NB4 (cell line): ENCODE data around the gene UTF1.

ENCODE experiments used
- MYC ChIP-seq: IDR thresholded peaks from 2 replicates; pipeline ENCODE4 v1.6.1; 2011; ENCODE audit warnings: low read depth, low read length
- POLR2A ChIP-seq: IDR thresholded peaks from 2 replicates; pipeline ENCODE4 v1.6.1; 2011; ENCODE audit warnings: mild to moderate bottlenecking; ENCODE audit not compliant: insufficient read length; ENCODE audit errors: extremely low read depth
- TF ChIP-seq, protein P1 (sequence below): IDR thresholded peaks from one replicate; pipeline ENCODE4 v1.5.1; 2012; ENCODE audit warnings: low read depth, low read length
- TF ChIP-seq, protein P2 (sequence below): IDR thresholded peaks from 2 replicates; pipeline ENCODE4 v1.6.1; 2011; ENCODE audit warnings: low read depth, low read length

DNA sequence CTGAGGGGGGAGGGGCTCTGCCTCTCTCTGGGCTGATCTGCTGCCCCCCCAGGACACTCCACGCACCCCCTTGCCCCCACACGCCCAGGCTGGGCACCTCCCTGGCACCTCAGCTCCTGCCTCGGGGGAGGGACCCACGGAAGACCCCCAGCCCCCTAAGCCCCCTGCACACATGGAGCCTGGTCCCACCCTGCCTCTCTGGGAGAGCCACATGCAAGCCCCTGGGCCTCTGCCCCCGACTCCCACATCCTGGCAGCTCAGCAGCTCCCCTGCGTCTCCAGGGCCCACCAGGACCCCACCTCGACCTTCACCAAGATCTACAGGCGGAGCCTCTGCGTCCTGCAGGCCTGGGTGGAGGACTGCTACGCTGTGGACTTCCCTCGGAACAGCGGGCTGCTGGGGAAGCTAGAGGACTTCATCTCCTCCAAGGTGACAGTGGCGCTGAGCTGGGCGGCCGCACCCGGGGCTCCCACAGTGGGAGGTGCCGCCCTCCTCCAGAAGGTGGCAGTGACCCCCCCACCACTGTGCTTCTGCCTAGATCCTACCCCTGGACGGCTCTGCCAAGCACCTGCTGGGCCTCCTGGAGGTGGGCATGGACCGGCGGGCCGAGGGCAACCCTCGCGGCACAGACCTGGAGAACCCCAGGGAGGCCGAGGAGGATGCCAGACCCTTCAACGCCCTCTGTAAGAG, 18.7 kb upstream of the UTF1 start:
- TF ChIP-seq POLR2A (no peak), MYC (no peak)
- TF ChIP-seq, protein P1, sequence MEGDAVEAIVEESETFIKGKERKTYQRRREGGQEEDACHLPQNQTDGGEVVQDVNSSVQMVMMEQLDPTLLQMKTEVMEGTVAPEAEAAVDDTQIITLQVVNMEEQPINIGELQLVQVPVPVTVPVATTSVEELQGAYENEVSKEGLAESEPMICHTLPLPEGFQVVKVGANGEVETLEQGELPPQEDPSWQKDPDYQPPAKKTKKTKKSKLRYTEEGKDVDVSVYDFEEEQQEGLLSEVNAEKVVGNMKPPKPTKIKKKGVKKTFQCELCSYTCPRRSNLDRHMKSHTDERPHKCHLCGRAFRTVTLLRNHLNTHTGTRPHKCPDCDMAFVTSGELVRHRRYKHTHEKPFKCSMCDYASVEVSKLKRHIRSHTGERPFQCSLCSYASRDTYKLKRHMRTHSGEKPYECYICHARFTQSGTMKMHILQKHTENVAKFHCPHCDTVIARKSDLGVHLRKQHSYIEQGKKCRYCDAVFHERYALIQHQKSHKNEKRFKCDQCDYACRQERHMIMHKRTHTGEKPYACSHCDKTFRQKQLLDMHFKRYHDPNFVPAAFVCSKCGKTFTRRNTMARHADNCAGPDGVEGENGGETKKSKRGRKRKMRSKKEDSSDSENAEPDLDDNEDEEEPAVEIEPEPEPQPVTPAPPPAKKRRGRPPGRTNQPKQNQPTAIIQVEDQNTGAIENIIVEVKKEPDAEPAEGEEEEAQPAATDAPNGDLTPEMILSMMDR, result no peak
- TF ChIP-seq, protein P2, sequence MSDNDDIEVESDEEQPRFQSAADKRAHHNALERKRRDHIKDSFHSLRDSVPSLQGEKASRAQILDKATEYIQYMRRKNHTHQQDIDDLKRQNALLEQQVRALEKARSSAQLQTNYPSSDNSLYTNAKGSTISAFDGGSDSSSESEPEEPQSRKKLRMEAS, result no peak
